Activated naive CD8-positive, alpha-beta T cell (primary cell): Measurements from ENCODE around the gene ATL2.
A peak's percentile ranks its signal among the peaks of the same experiment; 100 is the strongest.
"Not testable (repeated sequence)": the region's sequence is repeated elsewhere in the genome, so short reads cannot be mapped to it uniquely, and the experiment has no call there.

Experiments
- H3K27ac Mint-ChIP-seq: one replicate; pipeline ENCODE4 v1.8.0; 2021; ENCODE audit warnings: mixed read lengths
- H3K27me3 Mint-ChIP-seq: one replicate; pipeline ENCODE4 v1.8.0; 2021; ENCODE audit warnings: mixed read lengths
- H3K36me3 Mint-ChIP-seq: one replicate; pipeline ENCODE4 v1.8.0; 2021; ENCODE audit warnings: mixed read lengths
- H3K4me1 Mint-ChIP-seq: one replicate; pipeline ENCODE4 v1.8.0; 2021; ENCODE audit warnings: low read depth, mixed read lengths
- H3K4me3 Mint-ChIP-seq: one replicate; pipeline ENCODE4 v1.8.0; 2021; ENCODE audit warnings: mild to moderate bottlenecking, mixed read lengths
- H3K9me3 Mint-ChIP-seq: one replicate; pipeline ENCODE4 v1.8.0; 2021; ENCODE audit warnings: low read depth, mixed read lengths

ATL2 gene

DNA sequence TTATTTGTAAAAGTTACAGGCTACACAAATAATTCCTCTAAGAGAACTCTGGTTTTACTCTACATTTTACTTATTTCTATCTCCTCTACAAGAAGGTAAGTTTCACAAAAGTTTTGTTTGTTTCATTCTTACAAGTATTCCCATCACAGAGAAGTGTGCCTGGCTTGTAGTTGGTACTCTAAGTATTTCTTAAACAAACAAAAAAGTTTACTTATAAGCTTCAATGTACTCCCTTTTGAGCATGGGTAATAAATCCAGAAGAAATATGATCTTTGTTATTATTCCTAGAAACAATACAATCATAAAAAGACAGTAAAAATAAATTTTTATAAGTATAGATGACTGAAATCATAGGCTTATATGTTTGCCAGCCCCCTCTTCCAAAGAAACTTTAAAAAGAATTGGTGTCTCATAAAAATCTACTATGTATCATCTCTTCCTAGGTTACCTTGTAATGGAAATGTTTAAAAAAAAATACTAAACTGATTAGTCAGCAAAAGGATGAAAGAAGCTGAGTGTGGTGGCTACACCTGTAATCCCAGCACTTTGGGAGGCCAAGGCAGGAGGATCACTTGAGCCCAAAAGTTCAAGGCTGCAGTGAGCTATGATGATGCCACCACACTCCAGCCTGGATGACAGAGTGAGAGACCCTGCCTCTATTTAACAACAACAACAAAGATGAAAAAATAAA, 54.7 kb downstream of the ATL2 start:
- H3K4me1 Mint-ChIP-seq = peaks cover 26% of the 10 kb centered on the region
- no peak overlapping the region for H3K27ac Mint-ChIP-seq
- no peaks in the 10 kb centered on the region for H3K9me3 Mint-ChIP-seq
- no peak overlapping the region for H3K4me3 Mint-ChIP-seq
- H3K27me3 Mint-ChIP-seq = no peaks in the 10 kb centered on the region
- H3K36me3 Mint-ChIP-seq = peaks cover 12% of the 10 kb centered on the region

DNA sequence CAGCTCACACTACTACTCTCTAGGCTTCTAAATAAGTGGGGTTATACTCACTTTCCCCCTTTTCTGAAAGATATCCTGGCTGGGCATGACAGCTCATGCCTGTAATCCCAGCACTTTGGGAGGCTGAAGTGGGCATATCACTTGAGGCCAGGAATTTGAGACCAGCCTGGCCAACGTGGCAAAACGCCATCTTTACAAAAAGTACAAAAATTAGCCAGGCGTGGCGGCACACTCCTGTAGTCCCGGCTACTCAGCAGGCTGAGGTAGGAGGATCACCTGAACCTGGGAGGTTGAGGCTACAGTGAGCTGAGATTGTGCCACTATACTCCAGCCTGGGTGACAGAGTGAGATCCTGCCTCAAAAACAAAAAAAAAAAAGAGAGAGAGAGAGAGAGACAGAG, 57.8 kb downstream of the ATL2 start:
- H3K27me3 Mint-ChIP-seq, H3K9me3 Mint-ChIP-seq, H3K4me3 Mint-ChIP-seq, H3K27ac Mint-ChIP-seq: not testable (repeated sequence)
- Mint-ChIP-seq H3K4me1 (peaks cover 12% of the 10 kb centered on the region), H3K36me3 (peaks cover 12% of the 10 kb centered on the region)

DNA sequence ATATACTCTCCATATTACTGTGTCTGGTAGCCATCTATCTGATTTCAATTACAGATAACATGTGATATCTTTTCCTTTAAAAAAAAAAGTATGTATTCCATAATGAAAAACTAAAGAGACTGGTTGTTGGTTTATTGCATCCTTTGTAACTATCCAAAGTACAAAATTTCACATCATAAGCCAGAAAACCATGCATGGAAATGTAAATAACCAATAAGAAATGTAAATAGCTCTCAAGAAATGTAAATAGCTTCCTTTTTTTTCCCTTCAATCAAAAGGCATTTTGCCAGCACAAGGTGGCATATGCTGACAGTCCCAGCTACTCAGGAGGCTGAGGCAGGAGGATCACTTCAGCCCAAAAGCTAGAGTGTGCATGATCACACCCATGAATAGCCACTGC, 59.3 kb downstream of the ATL2 start:
- H3K4me3 Mint-ChIP-seq = no peak overlapping the region
- H3K36me3 Mint-ChIP-seq = peaks cover 18% of the 10 kb centered on the region
- no peaks in the 10 kb centered on the region for H3K9me3 Mint-ChIP-seq
- H3K27me3 Mint-ChIP-seq = no peaks in the 10 kb centered on the region
- H3K4me1 Mint-ChIP-seq = peaks cover 9% of the 10 kb centered on the region
- no peak overlapping the region for H3K27ac Mint-ChIP-seq

DNA sequence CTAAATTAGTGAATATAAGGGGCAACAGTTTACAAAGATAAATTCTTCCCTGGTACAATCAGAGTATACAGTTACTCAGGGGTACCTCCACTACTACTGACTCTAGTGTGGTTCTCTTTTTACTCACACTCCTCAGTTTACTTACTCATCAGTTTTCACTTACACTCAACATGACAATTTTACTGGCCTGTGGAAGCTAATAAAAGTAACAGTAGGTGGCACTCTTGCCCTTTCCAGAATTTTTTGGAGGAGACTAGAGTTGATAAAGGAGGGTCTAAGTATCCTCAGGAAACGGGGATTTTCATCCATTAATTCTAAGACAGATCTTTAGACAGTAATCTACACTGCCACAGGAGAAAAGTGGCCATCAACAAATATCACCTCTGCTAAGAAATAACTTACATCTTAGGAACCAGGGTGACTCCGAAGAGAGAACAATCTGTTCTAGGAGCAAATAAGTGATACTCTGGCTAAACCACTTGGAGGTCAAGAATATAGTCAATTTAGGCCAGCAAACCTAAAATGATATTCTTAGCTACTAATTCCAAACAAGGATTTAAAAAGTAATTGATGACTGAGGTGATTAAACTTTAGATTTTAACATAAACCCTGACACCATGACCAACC, 61.3 kb downstream of the ATL2 start:
- Mint-ChIP-seq H3K36me3 (peaks cover 16% of the 10 kb centered on the region), H3K27ac (no peak overlapping the region), H3K9me3 (no peaks in the 10 kb centered on the region), H3K27me3 (no peaks in the 10 kb centered on the region), H3K4me1 (peaks cover 2% of the 10 kb centered on the region), H3K4me3 (no peak overlapping the region)

DNA sequence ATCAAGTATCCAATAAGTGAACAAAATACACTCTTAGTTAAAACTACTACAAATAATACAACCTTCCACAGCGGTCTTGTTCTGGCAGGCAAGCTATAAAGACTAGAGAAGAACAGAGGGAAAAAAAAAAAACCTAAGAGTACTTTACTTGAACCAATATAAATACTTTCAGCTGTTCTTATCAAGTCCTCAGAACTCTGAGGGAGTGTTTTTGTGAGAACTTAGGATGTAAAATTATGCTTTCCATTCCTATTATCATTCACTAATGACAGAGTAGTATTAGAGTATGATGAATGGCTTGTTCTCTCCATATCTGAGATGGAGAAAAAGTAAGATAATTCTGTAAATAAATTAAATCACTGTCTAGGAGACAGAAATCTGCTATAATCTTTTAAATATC, 68.3 kb downstream of the ATL2 start:
- H3K4me3 Mint-ChIP-seq = no peak overlapping the region

DNA sequence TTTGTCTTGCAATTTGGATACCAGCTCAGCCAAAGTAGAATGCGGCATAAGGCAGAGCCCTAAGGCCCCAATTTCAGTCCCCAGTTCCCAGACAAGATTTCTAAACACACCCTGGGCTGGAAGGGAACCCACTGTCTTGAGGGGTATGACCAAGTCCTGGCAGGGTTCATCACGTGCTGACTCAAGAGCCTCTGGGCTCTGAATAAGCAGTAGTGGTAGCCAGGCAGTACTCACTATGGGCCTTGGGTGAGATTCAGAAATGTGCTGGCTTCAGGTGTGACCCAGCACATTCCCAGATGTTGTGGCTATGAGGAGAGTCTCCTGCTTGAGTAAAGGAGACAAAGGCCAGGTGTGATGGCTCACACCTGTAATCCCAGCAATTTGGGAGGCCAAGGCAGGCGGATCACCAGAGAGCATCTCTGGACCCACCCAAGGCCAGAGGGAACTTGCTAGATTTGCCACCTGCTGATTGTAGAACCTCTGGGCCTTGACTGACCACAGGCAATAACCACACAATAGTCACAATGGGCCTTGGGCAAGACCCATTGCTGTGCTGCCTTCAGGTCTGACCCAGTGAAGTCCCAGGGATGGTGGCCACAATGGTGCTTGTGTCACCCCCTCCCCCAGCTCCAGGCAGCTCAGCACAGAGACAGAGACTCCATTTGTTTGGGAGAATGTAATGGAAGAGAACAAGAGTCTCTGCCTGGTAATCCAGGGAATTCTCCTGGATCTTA, 74.9 kb downstream of the ATL2 start:
- Mint-ChIP-seq H3K27ac (no peak overlapping the region), H3K4me3 (no peak overlapping the region), H3K36me3 (peaks cover 27% of the 10 kb centered on the region)

More for the DNA sequence above, 68.3 kb downstream of the ATL2 start:
- peaks cover 24% of the 10 kb centered on the region for H3K4me1 Mint-ChIP-seq
- no peaks in the 10 kb centered on the region for H3K27me3 Mint-ChIP-seq
- H3K9me3 Mint-ChIP-seq = no peaks in the 10 kb centered on the region
- H3K36me3 Mint-ChIP-seq = peaks cover 34% of the 10 kb centered on the region
- H3K27ac Mint-ChIP-seq = no peak overlapping the region

DNA sequence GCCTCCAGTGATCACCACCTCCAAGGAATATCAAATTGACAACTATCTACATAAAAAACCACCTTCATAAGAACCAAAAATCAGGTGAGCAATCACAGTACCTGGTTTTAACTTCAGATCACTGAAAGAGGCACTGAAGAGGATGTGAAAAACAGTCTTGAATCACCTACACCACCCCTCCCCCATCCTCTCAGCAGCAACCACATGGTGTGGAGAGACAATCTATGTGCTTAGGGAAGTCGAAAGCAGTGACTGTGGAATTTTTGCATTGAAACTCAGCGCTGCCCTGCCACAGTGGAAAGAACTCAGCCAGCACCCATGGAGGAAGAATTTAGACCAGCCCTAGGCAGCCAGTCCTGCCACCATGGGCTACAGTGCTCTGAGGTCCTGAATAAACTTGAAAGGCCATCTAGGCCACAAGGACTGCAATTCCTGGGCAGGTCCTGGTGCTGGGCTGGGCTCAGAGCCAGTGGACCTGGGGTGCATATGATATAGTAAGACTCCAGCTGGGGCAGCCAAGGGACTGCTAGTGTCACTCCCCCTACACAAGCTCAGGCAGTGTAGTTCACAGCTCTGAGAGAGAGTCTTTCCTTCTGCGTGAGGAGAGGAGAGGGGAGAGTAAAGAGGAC, 75.6 kb downstream of the ATL2 start:
- Mint-ChIP-seq H3K4me1 (peaks cover 38% of the 10 kb centered on the region), H3K4me3 (no peak overlapping the region), H3K27ac (peak overlapping the region; percentile 47), H3K27me3 (no peaks in the 10 kb centered on the region), H3K36me3 (peaks cover 27% of the 10 kb centered on the region), H3K9me3 (no peaks in the 10 kb centered on the region)

More for the DNA sequence above, 74.9 kb downstream of the ATL2 start:
- H3K9me3 Mint-ChIP-seq = no peaks in the 10 kb centered on the region
- H3K4me1 Mint-ChIP-seq = peaks cover 39% of the 10 kb centered on the region
- H3K27me3 Mint-ChIP-seq = no peaks in the 10 kb centered on the region

DNA sequence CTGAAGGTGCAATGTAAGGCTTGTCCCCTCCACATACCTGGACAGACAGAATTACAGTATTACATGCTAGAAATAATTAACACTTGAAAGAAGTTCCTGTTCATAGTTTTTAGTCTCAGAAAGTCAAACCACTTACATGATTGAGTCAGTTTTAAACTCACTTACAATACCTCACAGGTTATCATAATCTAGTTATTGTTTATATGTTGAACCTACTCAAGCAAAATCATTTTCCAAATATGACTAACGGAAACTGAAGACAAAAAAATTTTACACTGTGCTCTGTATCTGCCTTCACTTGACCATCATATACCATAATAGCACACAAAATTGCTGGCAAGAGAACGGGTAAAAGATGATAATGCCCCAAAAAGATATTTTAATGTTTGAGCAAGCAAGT, 78.5 kb downstream of the ATL2 start:
- Mint-ChIP-seq H3K27ac (no peak overlapping the region), H3K9me3 (no peaks in the 10 kb centered on the region), H3K4me1 (peaks cover 14% of the 10 kb centered on the region), H3K36me3 (peaks cover 20% of the 10 kb centered on the region), H3K4me3 (no peak overlapping the region), H3K27me3 (no peaks in the 10 kb centered on the region)

DNA sequence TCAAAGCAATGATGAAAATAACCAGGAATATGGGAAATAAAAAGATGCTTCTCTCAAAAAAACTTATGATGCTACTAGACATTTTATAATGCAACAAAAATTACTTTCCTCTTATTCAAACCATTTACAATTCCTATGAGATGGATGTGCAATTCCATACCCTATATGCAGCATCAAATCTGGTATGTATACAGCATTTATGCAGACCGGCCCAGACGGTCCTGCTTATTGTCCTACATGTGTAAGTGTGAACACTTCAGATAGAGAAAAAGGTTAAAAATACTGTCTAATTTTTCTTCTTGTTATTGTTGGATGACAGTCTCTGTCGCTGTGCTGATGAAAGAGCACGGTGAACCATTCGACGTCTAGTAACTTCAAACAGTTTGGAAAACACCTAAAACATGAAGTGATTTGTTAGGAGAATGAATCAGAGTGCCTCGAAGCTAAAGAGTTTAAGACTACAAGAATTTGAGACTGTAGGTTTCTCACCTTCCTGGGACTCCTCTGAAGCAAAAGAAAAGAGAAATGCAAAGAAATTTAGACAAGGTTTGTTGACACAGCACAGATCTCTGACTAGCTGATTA, 80.8 kb downstream of the ATL2 start:
- Mint-ChIP-seq H3K27ac (no peak overlapping the region), H3K4me1 (peaks cover 2% of the 10 kb centered on the region), H3K27me3 (no peaks in the 10 kb centered on the region)

DNA sequence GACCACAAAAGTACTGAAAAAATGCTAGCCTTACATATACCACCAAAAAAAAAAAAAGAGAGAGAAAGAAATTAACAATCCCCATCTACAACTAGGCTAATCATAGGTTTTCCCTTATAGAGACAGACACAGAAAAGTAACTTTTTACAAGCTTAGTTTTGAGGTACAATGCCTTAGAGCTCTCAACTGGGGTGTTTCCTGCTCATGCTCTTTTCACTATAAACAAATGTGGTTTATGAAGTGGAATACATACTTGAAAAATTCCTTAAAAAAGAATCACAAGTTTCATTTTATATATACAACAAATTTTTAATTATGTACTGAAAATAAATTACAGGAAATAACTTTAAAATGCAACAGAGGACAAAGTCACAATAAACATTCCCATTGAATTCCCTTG, 82.5 kb downstream of the ATL2 start:
- no peaks in the 10 kb centered on the region for H3K9me3 Mint-ChIP-seq
- peaks cover 11% of the 10 kb centered on the region for H3K36me3 Mint-ChIP-seq
- H3K27ac Mint-ChIP-seq = no peak overlapping the region
- H3K4me3 Mint-ChIP-seq = no peak overlapping the region
- no peaks in the 10 kb centered on the region for H3K27me3 Mint-ChIP-seq
- H3K4me1 Mint-ChIP-seq = no peaks in the 10 kb centered on the region

More for the DNA sequence above, 80.8 kb downstream of the ATL2 start:
- no peaks in the 10 kb centered on the region for H3K9me3 Mint-ChIP-seq
- no peak overlapping the region for H3K4me3 Mint-ChIP-seq
- peaks cover 12% of the 10 kb centered on the region for H3K36me3 Mint-ChIP-seq

DNA sequence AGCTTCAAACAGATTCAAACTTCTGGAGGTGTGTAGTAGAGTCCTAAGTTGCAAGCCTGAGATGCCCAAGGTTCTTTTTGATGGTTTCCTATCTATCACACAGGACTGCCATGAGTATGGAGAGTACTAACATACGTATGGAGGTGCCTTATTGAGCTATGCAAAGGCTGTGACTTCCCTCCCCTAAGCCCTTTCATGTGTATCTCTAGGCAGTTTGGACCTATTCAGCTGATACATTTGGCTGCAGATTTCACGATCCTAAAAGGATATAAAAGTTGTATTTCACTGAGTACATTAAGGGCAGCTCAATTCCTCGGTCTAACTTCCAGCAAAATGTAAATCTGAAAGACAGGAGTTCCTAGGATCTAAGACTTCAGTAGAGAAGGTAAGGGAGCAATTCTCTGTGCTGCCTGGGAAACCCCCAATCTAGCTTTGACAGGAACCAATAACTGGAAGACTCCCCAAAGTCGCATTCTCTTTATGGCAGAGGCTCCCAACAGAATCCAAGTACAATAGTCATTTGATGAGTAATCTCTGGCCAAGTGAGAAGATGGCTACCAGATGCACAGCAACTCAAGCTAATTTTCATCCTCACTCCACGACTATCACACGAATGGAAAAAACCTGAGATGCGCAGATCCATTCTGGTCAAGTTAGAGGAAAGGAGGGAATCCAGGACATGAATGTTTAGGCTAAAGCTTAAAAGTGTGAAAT, 83.8 kb downstream of the ATL2 start:
- Mint-ChIP-seq H3K4me1 (no peaks in the 10 kb centered on the region), H3K4me3 (no peak overlapping the region), H3K9me3 (no peaks in the 10 kb centered on the region), H3K27me3 (no peaks in the 10 kb centered on the region), H3K36me3 (peaks cover 7% of the 10 kb centered on the region), H3K27ac (no peak overlapping the region)

DNA sequence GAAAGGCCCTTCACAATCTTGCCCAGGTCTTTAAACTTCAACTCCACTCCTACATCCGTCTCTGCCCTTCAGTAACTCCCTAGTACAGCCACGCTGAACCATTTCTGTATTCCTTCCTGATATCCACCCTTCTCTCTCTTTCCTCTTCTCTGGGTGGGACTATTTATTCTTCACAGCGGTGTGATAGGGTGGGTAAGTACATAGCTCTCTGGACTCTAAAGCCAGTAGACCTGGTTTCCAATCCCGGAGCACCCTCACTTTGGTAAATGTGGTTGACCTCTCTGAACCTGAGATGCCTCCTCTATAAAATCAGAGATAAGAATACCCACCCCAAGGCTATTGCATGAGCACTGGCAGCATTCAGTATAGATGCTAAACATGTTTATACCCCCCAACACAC, 86.7 kb downstream of the ATL2 start:
- H3K27me3 Mint-ChIP-seq = peaks cover 10% of the 10 kb centered on the region
- H3K27ac Mint-ChIP-seq = no peak overlapping the region
- no peak overlapping the region for H3K4me3 Mint-ChIP-seq
- peaks cover 2% of the 10 kb centered on the region for H3K36me3 Mint-ChIP-seq
- H3K4me1 Mint-ChIP-seq = peaks cover under 1% of the 10 kb centered on the region
- no peaks in the 10 kb centered on the region for H3K9me3 Mint-ChIP-seq

DNA sequence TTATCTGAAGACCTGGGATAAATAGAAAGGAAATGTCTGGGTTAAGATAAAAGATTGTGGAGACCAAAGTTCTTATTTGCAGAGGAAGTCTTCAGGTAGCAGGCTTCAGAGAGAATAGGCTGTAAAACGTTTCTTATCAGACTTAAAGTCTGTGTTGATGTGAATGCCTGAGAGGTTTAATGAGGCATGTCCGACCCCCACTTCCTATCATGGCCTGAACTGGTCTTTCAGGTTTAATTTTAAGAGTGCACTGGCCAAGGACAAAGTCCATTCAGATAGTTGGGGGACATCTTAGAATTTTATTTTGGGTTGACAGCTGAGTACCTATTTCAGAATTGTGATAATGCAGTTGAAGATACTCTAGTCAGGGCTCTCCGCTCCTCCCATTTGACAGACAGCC, 92.1 kb downstream of the ATL2 start:
- no peaks in the 10 kb centered on the region for H3K9me3 Mint-ChIP-seq
- no peak overlapping the region for H3K27ac Mint-ChIP-seq
- H3K36me3 Mint-ChIP-seq = no peaks in the 10 kb centered on the region
- H3K4me1 Mint-ChIP-seq = peaks cover 14% of the 10 kb centered on the region
- no peak overlapping the region for H3K4me3 Mint-ChIP-seq
- H3K27me3 Mint-ChIP-seq = peaks cover 10% of the 10 kb centered on the region

DNA sequence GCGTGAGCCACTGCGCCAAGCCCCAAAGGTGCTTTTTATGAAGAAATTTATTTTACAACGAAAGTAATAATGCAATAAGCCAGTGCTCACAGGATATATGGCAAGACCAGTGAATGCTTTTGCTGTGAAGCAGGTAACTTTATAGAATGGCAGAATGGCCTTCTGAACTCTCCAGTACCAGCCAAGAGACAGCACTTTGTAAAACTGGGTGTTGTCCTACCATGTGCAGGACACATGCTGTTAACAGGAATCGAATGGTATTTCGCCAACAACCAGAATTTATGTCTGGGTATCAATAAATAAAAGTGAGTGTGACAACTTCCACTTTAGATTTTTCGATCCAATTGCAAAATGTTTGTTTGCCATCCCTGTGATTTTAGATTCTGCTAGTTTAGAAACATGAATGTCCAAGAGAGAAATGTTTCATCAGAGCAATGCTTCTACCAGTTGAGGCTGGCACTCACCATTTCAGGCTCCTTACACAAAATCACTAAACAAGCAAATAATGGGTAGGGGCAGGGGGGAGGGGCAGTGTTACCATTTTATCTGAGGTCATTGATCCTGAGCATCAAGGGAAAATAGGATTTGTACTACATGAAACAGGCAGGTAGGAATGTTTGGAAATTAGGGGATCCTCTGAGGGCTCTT, 95.9 kb downstream of the ATL2 start:
- Mint-ChIP-seq H3K27me3 (no peaks in the 10 kb centered on the region), H3K9me3 (no peaks in the 10 kb centered on the region), H3K36me3 (no peaks in the 10 kb centered on the region), H3K4me1 (peaks cover 14% of the 10 kb centered on the region), H3K27ac (no peak overlapping the region), H3K4me3 (no peak overlapping the region)
